ENCODE data around the gene RDM1.

DNA sequence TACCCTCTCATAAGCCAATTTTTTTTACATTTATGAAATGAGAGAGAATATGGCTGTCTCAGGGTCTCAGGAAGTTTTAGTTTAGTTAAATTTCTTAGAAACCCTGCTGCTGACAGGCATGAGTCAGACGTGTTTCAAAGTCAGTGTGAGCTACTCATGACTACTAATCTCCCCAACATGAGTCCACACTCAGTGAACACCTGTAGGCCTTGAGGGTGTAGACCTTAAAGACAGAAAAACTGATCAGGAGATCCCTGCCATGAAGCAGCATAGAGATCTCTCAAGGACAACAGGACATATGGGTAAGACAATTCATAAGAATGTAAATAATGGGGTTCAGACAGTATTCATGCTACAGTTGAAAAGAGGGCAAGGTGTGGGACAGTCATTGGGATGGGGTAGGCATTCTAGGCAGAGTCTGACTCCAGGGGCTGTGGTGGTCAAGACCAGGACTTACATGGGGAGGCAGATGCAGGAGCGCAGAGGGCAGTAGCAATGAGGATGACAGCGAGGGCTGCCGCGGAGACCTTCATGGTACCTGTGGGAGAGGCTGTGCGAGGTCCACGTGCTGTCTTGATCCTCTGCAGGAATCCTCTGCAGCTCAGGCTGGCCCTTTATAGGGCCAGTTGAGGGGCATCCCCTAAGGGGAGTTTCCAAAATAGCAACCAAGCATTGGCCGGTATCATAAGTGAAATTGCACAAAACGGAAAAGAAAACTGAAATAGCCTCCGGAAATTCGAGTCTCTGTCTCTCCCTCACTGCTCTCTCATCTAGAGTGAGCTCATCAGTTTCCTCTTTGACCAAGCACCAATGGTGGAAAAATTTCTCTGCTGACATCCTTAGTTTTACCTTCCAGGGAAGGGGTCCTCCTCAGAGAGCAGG is 50.6 kb downstream of the RDM1 start, which contains the start of gene CCL5:
- TF ChIP-seq EZH2phosphoT487 (IDR thresholded peaks at IDR 0.05; ENCODE audit: low read length) (no peak), CTCF (IDR thresholded peaks at IDR 0.05; ENCODE audit: low read length) (no peak), EZH2 (optimal IDR thresholded peaks at IDR 0.05; ENCODE audit: low read depth, low read length) (no peak)

Measured in MM.1S (cell line).